BLaER1 (cell line): Measurements from ENCODE around the gene TUNAR.
"Not testable (repeated sequence)": the region's sequence is repeated elsewhere in the genome, so short reads cannot be mapped to it uniquely, and the experiment has no call there.

Source experiments
- H3K27ac ChIP-seq: shearing (Covaris generic); formaldehyde crosslinking; 2 replicates; pipeline ENCODE4 v1.8.1; 2022
- H3K27me3 ChIP-seq: shearing (Covaris generic); formaldehyde crosslinking; 2 replicates; pipeline ENCODE4 v1.8.1; 2022
- H3K36me3 ChIP-seq: shearing (Covaris generic); formaldehyde crosslinking; 2 replicates; pipeline ENCODE4 v1.8.1; 2022
- H3K4me1 ChIP-seq: shearing (Covaris generic); formaldehyde crosslinking; 2 replicates; pipeline ENCODE4 v1.8.1; 2022
- H3K4me2 ChIP-seq: shearing (Covaris generic); formaldehyde crosslinking; 2 replicates; pipeline ENCODE4 v1.8.1; 2022
- H3K4me3 ChIP-seq: shearing (Covaris generic); formaldehyde crosslinking; 2 replicates; pipeline ENCODE4 v1.8.1; 2022
- H3K9ac ChIP-seq: shearing (Covaris generic); formaldehyde crosslinking; 2 replicates; pipeline ENCODE4 v1.8.1; 2022
- H3K9me3 ChIP-seq: shearing (Covaris generic); formaldehyde crosslinking; 2 replicates; pipeline ENCODE4 v1.8.1; 2022
- H4K20me1 ChIP-seq: shearing (Covaris generic); formaldehyde crosslinking; 2 replicates; pipeline ENCODE4 v1.8.1; 2022
- Cebpa-rat ChIP-seq: shearing (Covaris generic); IDR thresholded peaks from 2 replicates; pipeline ENCODE4 v1.8.1; 2022

TUNAR gene

DNA sequence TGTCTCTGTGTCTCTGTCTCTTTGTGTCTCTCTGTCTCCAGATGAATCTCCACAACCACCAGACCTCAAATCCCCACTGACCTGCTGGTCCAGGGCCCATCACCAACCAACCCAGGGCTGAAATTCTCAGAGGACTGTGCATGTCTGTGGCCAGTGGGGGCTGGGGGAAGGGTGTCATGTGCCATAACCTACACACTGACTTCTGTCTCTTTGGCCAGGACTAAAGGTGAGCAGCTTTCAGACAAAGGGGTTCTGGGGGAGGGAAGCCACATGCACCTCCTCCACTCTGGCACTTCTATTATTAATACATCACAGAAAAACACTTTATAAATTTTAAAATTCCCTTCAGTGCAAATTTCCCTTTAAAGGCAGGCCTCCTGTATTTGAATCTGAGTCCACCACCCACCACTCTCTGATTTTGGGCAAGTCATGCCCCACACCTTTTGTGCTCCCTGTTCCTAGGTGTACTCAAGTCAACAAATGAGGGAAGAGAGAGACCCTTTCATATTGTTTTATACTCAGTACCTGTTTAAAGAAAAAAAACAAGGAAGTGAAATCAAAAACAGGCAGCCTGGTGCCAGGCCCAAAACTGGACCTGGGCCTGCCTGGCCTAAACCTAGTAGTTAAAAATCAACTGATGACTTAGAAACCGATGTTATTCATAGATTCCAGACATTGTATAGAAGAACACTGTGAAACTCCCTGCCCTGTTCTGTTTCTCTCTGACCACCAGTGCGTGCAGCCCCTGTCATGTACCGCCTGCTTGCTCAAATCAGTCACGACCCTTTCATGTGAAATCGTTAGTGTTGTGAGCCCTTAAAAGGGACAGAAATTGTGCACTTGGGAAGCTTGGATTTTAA lies 80.2 kb downstream of the TUNAR start:
- peaks cover 6% of the 10 kb centered on the region; the same call in 1 of the 2 replicates for H3K4me1 ChIP-seq
- 0 out of 2 replicates have a peak overlapping the region, but pooled peaks have one; percentile 4 for H3K4me2 ChIP-seq
- no peak overlapping the region for H3K9ac ChIP-seq
- no peaks in the 10 kb centered on the region for H3K36me3 ChIP-seq
- H3K9me3 ChIP-seq: no peaks in the 10 kb centered on the region
- no peaks in the 10 kb centered on the region for H3K27me3 ChIP-seq
- H4K20me1 ChIP-seq: no peaks in the 10 kb centered on the region
- no peak overlapping the region for H3K4me3 ChIP-seq
- no peak for TF ChIP-seq Cebpa-rat
- H3K27ac ChIP-seq: no peak overlapping the region

DNA sequence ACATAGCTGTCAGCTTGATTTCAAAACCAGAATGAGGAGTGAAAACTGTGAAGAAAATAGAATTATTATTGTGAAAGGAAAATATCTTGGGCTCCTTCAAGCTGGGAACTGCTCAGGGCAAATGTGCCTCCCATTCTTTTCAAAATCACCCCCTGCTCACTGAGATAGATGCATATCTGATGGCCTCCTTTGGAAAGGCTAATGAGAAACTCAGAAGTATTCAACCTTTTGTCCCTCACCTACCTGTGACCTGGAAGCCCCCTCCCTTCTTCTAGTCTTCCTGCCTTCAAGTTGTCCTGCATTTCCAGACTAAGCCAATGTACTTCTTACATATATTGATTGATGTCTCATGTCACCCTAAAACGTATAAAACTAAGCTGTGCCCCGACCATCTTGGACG lies 81.5 kb downstream of the TUNAR start:
- no peaks in the 10 kb centered on the region for H3K27me3 ChIP-seq
- H3K27ac ChIP-seq: no peak overlapping the region
- H3K4me2 ChIP-seq: no peak overlapping the region
- H3K4me3 ChIP-seq: no peak overlapping the region
- no peaks in the 10 kb centered on the region for H3K36me3 ChIP-seq
- peaks cover 6% of the 10 kb centered on the region; the same call in 1 of the 2 replicates for H3K4me1 ChIP-seq
- H3K9me3 ChIP-seq: no peaks in the 10 kb centered on the region
- H4K20me1 ChIP-seq: no peaks in the 10 kb centered on the region
- TF ChIP-seq Cebpa-rat: no peak
- H3K9ac ChIP-seq: no peak overlapping the region

DNA sequence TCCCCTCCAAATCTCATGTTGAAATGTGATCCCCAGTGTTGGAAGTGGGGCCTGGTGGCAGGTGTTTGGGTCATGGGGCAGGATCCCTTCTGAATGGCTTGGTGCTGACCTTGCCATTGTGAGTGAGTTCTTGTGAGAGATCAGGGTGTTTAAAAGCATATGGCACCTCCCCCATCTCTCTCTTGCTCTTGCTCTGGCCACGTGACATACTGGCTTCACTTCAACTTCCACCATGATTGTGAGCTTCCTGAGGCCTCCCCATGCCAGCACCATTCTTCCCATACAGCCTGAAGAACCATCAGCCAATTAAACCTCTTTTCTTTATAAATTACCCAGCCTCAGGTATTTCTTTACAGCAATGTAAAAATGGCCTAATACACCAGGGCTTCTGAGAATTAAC lies 82.7 kb downstream of the TUNAR start:
- no peaks in the 10 kb centered on the region for H3K36me3 ChIP-seq
- no peak for TF ChIP-seq Cebpa-rat
- no peaks in the 10 kb centered on the region for H4K20me1 ChIP-seq
- no peaks in the 10 kb centered on the region for H3K27me3 ChIP-seq
- H3K9me3 ChIP-seq: no peaks in the 10 kb centered on the region; the same call in 1 of the 2 replicates
- H3K9ac ChIP-seq: no peak overlapping the region
- no peak overlapping the region for H3K27ac ChIP-seq
- H3K4me1 ChIP-seq: peaks cover 6% of the 10 kb centered on the region; the same call in 1 of the 2 replicates
- H3K4me3 ChIP-seq: no peak overlapping the region
- H3K4me2 ChIP-seq: no peak overlapping the region

DNA sequence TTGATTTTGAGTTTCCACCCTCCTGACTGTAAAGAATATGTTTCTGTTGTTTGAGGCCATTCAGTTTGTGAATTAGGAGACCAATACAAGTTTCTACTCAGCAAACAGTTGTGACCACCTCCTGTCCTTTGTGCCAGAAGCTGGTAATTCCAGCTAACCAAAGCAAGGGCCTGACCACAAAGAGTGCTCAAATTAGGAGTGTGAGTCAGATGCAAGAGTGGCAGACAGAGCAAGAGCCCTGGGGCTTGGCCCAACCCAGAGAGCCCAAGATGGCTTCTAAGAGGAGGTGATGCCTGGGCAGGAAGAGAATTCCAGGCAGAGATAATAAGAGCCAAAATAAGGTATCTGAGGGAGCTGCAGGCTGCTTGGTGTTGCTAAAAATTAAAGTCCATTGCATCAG lies 84.8 kb downstream of the TUNAR start:
- H3K4me1 ChIP-seq: peaks cover 4% of the 10 kb centered on the region; the same call in 1 of the 2 replicates
- H3K4me3 ChIP-seq: no peak overlapping the region
- no peak overlapping the region for H3K27ac ChIP-seq
- H3K4me2 ChIP-seq: no peak overlapping the region
- no peak overlapping the region for H3K9ac ChIP-seq
- TF ChIP-seq Cebpa-rat: no peak
- H3K9me3 ChIP-seq: peaks cover 16% of the 10 kb centered on the region
- H3K27me3 ChIP-seq: no peaks in the 10 kb centered on the region
- no peaks in the 10 kb centered on the region for H4K20me1 ChIP-seq
- no peaks in the 10 kb centered on the region for H3K36me3 ChIP-seq

DNA sequence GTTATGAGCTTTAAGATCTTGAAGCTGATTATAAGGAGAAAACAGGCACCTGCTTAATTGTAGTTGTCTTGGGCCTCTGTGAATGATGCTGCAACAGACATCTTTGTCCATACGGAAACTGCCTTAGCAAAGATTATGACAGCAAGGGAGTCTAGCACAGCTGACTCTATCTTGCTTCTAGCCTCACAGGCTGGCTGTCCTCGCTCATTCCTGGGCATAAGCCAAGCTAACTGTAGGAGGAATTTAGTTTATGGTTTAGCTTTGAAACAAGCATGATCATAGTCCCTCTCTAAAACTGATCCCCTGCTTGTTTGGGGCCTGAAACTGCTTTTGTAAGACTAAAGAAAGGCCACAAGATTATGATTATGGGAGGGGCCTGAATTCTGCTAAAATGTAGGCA lies 88.3 kb downstream of the TUNAR start:
- no peaks in the 10 kb centered on the region for H3K36me3 ChIP-seq
- no peak for TF ChIP-seq Cebpa-rat
- no peak overlapping the region for H3K4me2 ChIP-seq
- no peak overlapping the region for H3K27ac ChIP-seq
- H3K9me3 ChIP-seq: peaks cover 16% of the 10 kb centered on the region
- no peaks in the 10 kb centered on the region for H3K4me1 ChIP-seq
- no peak overlapping the region for H3K4me3 ChIP-seq
- H3K27me3 ChIP-seq: no peaks in the 10 kb centered on the region
- no peak overlapping the region for H3K9ac ChIP-seq
- H4K20me1 ChIP-seq: no peaks in the 10 kb centered on the region

DNA sequence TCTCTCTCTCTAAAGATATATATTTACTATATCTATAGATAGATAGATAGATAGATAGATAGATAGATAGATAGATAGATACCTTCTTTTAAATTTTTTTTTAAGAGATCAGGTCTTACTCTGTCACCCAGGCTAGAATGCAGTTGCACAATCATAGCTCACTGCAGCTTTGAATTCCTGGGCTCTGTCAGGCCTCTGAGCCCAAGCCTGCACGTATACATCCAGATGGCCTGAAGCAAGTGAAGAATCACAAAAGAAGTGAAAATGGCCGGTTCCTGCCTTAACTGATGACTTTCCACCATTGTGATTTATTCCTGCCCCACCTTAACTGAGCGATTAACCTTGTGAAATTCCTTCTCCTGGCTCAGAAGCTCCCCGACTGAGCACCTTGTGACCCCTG lies 91.4 kb downstream of the TUNAR start:
- not testable (repeated sequence) for H3K4me2 ChIP-seq, H3K27ac ChIP-seq, H3K9ac ChIP-seq, H3K4me1 ChIP-seq, H3K27me3 ChIP-seq, H3K36me3 ChIP-seq, H4K20me1 ChIP-seq, H3K4me3 ChIP-seq
- peaks cover 16% of the 10 kb centered on the region for H3K9me3 ChIP-seq
